Smooth muscle cell (in vitro differentiated cells): ENCODE results near the gene CDH13. TPM values are rescaled to one million over a fixed set of nuclear protein-coding genes. Genes with fewer than 3 reads are reported as not detected.

ENCODE experiments used
- DNase-seq: peaks from one replicate; lab custom pipeline; 2025; ENCODE audit not compliant: unreplicated experiment; lab: John Stamatoyannopoulos, UW
- H2AFZ ChIP-seq: fragments of 200-600 bp; sonication (generic); 2 replicates; pipeline ENCODE4 v1.6.0; 2016; ENCODE audit warnings: antibody characterized with exemption, low read depth, mild to moderate bottlenecking
- H3F3A ChIP-seq: fragments of 200-600 bp; sonication (generic); 2 replicates; pipeline ENCODE4 v1.6.0; 2017; ENCODE audit warnings: antibody characterized with exemption, low read depth
- H3K27ac ChIP-seq: fragments of 200-600 bp; sonication (generic); 2 replicates; pipeline ENCODE4 v1.5.1; 2016; ENCODE audit warnings: low read depth, mild to moderate bottlenecking
- H3K27me3 ChIP-seq: fragments of 200-600 bp; sonication (generic); 2 replicates; pipeline ENCODE4 v1.6.1; 2016; ENCODE audit warnings: low read depth, mild to moderate bottlenecking
- H3K36me3 ChIP-seq: fragments of 200-600 bp; sonication (generic); 2 replicates; pipeline ENCODE4 v1.5.1; 2016; ENCODE audit warnings: low read depth
- H3K4me1 ChIP-seq: fragments of 200-600 bp; sonication (generic); 2 replicates; pipeline ENCODE4 v1.5.1; 2016; ENCODE audit warnings: low read depth
- H3K4me2 ChIP-seq: fragments of 200-600 bp; sonication (generic); 2 replicates; pipeline ENCODE4 v1.6.0; 2016; ENCODE audit warnings: mild to moderate bottlenecking
- H3K4me3 ChIP-seq: fragments of 200-600 bp; sonication (generic); 2 replicates; pipeline ENCODE4 v1.5.1; 2016; ENCODE audit warnings: mild to moderate bottlenecking
- H3K79me2 ChIP-seq: fragments of 200-600 bp; sonication (generic); 2 replicates; pipeline ENCODE4 v1.6.0; 2016; ENCODE audit warnings: low read depth, mild to moderate bottlenecking
- H3K9ac ChIP-seq: fragments of 200-600 bp; sonication (generic); 2 replicates; pipeline ENCODE4 v1.6.0; 2016; ENCODE audit warnings: low read depth
- H3K9me3 ChIP-seq: fragments of 200-600 bp; sonication (generic); replicated peaks from 2 replicates; pipeline ENCODE4 v1.5.1; 2016; ENCODE audit warnings: low read depth
- H4K20me1 ChIP-seq: fragments of 200-600 bp; sonication (generic); 2 replicates; pipeline ENCODE4 v1.6.0; 2016; ENCODE audit warnings: low read depth
- WGBS: methylation state at CpG from one replicate; pipeline ENCODE4 v1.1.7; 2016; ENCODE audit warnings: low lambda C conversion rate; 5-methylcytosine and 5-hydroxymethylcytosine counted together
- polyA plus RNA-seq: library from polyadenylated mRNA; unstranded; fragments of >200 nt; fragmentation: Nextera tagmentation; extraction: Ambion mirVana; gene quantifications from 2 replicates; pipeline ENCODE4 v1.2.1, GENCODE V29; 2016
- total RNA-seq: library from RNA; depleted of rRNA; stranded (reverse); fragments of >200 nt; gene quantifications from 2 replicates; pipeline ENCODE4 v1.2.3, GENCODE V29; 2014
- TF ChIP-seq, protein P1 (sequence below): fragments of 200-600 bp; sonication (generic); IDR thresholded peaks from 2 replicates; pipeline ENCODE4 v1.5.1; 2017; ENCODE audit warnings: borderline replicate concordance, mild to moderate bottlenecking, antibody characterized with exemption; ENCODE audit not compliant: insufficient read depth, poor library complexity, severe bottlenecking

CDH13 gene
- total and polyA plus RNA-seq, 2 experiments from 2014 or later, result 12.1 to 32.2 TPM

DNA sequence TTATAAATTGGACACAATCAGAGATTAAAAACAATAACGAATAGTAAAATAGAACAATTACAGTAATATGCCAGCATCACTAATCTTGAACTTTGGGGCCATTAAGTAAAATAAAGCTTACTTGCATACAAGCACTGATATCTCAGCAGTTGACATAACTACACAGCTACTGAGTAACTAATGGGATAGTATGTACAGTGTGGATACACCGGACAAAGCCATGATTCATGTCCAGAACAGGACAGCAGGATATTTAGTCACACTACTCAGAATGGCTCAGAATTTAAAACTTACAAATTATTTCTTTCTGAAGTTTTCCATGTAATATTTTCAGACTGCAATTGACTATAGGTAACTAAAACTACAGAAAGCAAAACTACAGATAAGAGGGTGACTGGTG, 427.5 kb downstream of the CDH13 start:
- TF ChIP-seq, protein P1, sequence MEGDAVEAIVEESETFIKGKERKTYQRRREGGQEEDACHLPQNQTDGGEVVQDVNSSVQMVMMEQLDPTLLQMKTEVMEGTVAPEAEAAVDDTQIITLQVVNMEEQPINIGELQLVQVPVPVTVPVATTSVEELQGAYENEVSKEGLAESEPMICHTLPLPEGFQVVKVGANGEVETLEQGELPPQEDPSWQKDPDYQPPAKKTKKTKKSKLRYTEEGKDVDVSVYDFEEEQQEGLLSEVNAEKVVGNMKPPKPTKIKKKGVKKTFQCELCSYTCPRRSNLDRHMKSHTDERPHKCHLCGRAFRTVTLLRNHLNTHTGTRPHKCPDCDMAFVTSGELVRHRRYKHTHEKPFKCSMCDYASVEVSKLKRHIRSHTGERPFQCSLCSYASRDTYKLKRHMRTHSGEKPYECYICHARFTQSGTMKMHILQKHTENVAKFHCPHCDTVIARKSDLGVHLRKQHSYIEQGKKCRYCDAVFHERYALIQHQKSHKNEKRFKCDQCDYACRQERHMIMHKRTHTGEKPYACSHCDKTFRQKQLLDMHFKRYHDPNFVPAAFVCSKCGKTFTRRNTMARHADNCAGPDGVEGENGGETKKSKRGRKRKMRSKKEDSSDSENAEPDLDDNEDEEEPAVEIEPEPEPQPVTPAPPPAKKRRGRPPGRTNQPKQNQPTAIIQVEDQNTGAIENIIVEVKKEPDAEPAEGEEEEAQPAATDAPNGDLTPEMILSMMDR, result no peak
- Histone ChIP-seq H4K20me1 (no peaks in the 10 kb centered on the region), H3K79me2 (no peaks in the 10 kb centered on the region), H3K36me3 (no peaks in the 10 kb centered on the region), H2AFZ (no peak overlapping the region), H3K4me3 (no peak overlapping the region), H3K9ac (no peak overlapping the region), H3K4me2 (no peak overlapping the region), H3K4me1 (no peaks in the 10 kb centered on the region), H3K9me3 (no peaks in the 10 kb centered on the region), H3K27me3 (no peaks in the 10 kb centered on the region), H3K27ac (no peak overlapping the region), H3F3A (no peaks in the 10 kb centered on the region)
- WGBS, result 62% methylated on average over 2 of the region's 2 CpGs
- DNase-seq, result no peak

- 94% methylated on average over 3 of the region's 3 CpGs for WGBS
- H3K36me3 ChIP-seq, result no peaks in the 10 kb centered on the region
- no peak overlapping the region for H3K27ac ChIP-seq
- TF ChIP-seq, protein P1, result no peak
- H3K4me3 ChIP-seq, result no peak overlapping the region
- no peak overlapping the region for H3K9ac ChIP-seq
- DNase-seq, result no peak
- no peaks in the 10 kb centered on the region for H3K4me1 ChIP-seq
- no peaks in the 10 kb centered on the region for H3K9me3 ChIP-seq
- no peak overlapping the region for H3K4me2 ChIP-seq
- no peaks in the 10 kb centered on the region for H3K27me3 ChIP-seq
- no peaks in the 10 kb centered on the region for H4K20me1 ChIP-seq
- no peaks in the 10 kb centered on the region for H3K79me2 ChIP-seq
- no peak overlapping the region for H2AFZ ChIP-seq
- no peaks in the 10 kb centered on the region for H3F3A ChIP-seq
Measured at GRCh38 chr16:83058376-83058775, 431.6 kb downstream of the CDH13 start.

GRCh38 chr16:83059237-83059636, 432.5 kb downstream of the CDH13 start:
- H3K27ac ChIP-seq, result no peak overlapping the region
- no peak overlapping the region for H3K4me2 ChIP-seq
- H3K79me2 ChIP-seq, result no peaks in the 10 kb centered on the region
- no peaks in the 10 kb centered on the region for H3K27me3 ChIP-seq
- H3K36me3 ChIP-seq, result no peaks in the 10 kb centered on the region
- no peaks in the 10 kb centered on the region for H3F3A ChIP-seq
- TF ChIP-seq, protein P1, result no peak
- no peak overlapping the region for H3K4me3 ChIP-seq
- WGBS, result 95% methylated on average over 5 of the region's 5 CpGs
- no peak overlapping the region for H2AFZ ChIP-seq
- H3K9ac ChIP-seq, result no peak overlapping the region
- no peak for DNase-seq
- no peaks in the 10 kb centered on the region for H4K20me1 ChIP-seq
- H3K4me1 ChIP-seq, result no peaks in the 10 kb centered on the region
- no peaks in the 10 kb centered on the region for H3K9me3 ChIP-seq

GRCh38 chr16:83066011-83066410, 439.2 kb downstream of the CDH13 start:
- no peak overlapping the region for H3K9ac ChIP-seq

More at GRCh38 chr16:83066011-83066410, 439.2 kb downstream of the CDH13 start:
- Histone ChIP-seq H3K79me2 (no peaks in the 10 kb centered on the region), H3K4me1 (no peaks in the 10 kb centered on the region), H3K4me3 (no peak overlapping the region), H3K36me3 (no peaks in the 10 kb centered on the region), H3K27me3 (no peaks in the 10 kb centered on the region), H3F3A (no peaks in the 10 kb centered on the region), H3K4me2 (no peak overlapping the region), H3K9me3 (no peaks in the 10 kb centered on the region), H2AFZ (no peak overlapping the region), H4K20me1 (no peaks in the 10 kb centered on the region), H3K27ac (no peak overlapping the region)
- DNase-seq, result no peak
- WGBS, result 94% methylated on average over 3 of the region's 3 CpGs
- TF ChIP-seq, protein P1, result no peak
